AG04450 (cell line): ENCODE measurements around the gene SLC16A5. TPM values are rescaled to one million over a fixed set of nuclear protein-coding genes. Genes with fewer than 3 reads are reported as not detected.

Experiments
- CTCF ChIA-PET: fragments of 300-600, 350-600 bp; formaldehyde crosslinking; extraction: SDS; loops from one replicate; lab custom pipeline; 2022; ENCODE audit warnings: antibody characterized with exemption, inconsistent platforms; lab: Charles Lee
- POLR2A ChIA-PET: fragments of 350-600 bp; formaldehyde crosslinking; extraction: SDS; loops from one replicate; lab custom pipeline; 2021; ENCODE audit warnings: antibody characterized with exemption, inconsistent platforms; lab: Yijun Ruan, JAX
- DNase-seq: peaks from one replicate; pipeline ENCODE4 v3.0.0-alpha.2; 2011; ENCODE audit warnings: low read depth, low spot score
- H3K27ac ChIP-seq: one replicate; pipeline ENCODE4 v1.5.1; 2012; ENCODE audit warnings: low read depth, low read length, control low read depth
- H3K27me3 ChIP-seq: one replicate; pipeline ENCODE4 v1.6.0; 2012; ENCODE audit warnings: low read length; ENCODE audit not compliant: control insufficient read depth, insufficient read depth
- H3K4me3 ChIP-seq: 2 replicates; pipeline ENCODE4 v1.5.1; 2011; ENCODE audit warnings: mild to moderate bottlenecking, low read depth, low read length, control low read depth
- H3K9me3 ChIP-seq: 2 replicates; pipeline ENCODE4 v1.5.1; 2012; ENCODE audit warnings: low read length; ENCODE audit not compliant: control insufficient read depth, insufficient read depth
- polyA plus RNA-seq: library from polyadenylated mRNA; depleted of rRNA; stranded (reverse); fragments of >200 nt; gene quantifications from 2 replicates; pipeline ENCODE4 v1.2.3, GENCODE V29; 2011
- TF ChIP-seq, protein P1 (sequence below): IDR thresholded peaks from 2 replicates; pipeline ENCODE4 v1.5.1; 2011; ENCODE audit warnings: low read depth, low read length, control low read depth, inconsistent platforms

The SLC16A5 gene
- polyA plus RNA-seq, 1 experiment = 2.9 TPM

DNA sequence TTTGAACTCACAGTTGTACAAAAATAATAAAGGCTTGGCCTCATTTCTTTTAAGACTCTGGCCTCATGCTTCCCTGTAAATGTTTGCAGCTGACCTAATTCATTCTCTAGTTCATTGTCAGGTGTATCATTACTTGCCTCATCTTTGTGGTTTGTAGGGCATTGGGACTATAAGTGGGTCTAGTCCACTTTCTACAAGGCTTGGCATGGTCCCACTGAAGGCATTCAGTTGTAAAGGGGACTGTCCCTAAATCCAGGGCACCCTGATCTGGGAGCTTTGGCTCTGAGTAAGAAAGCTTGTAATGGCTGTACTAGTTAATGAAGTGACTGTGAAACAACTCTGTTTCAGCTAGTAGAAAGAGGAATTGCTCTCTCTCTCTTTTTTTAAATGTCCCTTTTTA, 38.0 kb upstream of the SLC16A5 start:
- ChIA-PET POLR2A (no interaction called here), CTCF (interaction anchor here (1.4 to 2.2 kb wide), 4 partner anchors 10 to 88 kb away, joined by 3 to 15 read pairs (median 6); no protein-coding TSS in a partner anchor)
- H3K4me3 ChIP-seq = no peak overlapping the region
- H3K27me3 ChIP-seq = no peaks in the 10 kb centered on the region
- TF ChIP-seq, protein P1, sequence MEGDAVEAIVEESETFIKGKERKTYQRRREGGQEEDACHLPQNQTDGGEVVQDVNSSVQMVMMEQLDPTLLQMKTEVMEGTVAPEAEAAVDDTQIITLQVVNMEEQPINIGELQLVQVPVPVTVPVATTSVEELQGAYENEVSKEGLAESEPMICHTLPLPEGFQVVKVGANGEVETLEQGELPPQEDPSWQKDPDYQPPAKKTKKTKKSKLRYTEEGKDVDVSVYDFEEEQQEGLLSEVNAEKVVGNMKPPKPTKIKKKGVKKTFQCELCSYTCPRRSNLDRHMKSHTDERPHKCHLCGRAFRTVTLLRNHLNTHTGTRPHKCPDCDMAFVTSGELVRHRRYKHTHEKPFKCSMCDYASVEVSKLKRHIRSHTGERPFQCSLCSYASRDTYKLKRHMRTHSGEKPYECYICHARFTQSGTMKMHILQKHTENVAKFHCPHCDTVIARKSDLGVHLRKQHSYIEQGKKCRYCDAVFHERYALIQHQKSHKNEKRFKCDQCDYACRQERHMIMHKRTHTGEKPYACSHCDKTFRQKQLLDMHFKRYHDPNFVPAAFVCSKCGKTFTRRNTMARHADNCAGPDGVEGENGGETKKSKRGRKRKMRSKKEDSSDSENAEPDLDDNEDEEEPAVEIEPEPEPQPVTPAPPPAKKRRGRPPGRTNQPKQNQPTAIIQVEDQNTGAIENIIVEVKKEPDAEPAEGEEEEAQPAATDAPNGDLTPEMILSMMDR = no peak
- H3K9me3 ChIP-seq = no peaks in the 10 kb centered on the region; the same call in 1 of the 2 replicates
- H3K27ac ChIP-seq = no peak overlapping the region
- DNase-seq = no peak

DNA sequence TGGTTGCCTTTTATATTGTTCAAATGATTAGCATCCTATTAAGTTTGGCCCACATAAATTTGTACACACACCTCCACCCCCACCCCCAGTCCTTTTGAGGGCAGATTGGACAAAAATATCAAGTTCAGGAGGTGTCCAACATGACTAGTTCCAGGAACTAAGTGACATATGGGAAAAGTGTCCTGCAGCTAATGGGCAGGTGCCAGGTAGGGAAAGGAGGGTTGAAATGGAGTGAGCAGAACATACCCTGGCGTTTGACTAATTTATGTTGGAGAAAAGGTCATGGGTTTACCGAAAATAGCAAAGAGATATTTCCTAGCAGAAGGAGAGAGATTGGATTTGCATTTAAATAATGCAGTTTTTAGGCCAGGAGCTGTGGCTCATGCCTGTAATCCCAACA, 35.8 kb upstream of the SLC16A5 start:
- Histone ChIP-seq H3K9me3 (no peaks in the 10 kb centered on the region), H3K27me3 (no peaks in the 10 kb centered on the region), H3K27ac (no peak overlapping the region), H3K4me3 (no peak overlapping the region)
- ChIA-PET POLR2A (no interaction called here), CTCF (interaction anchor here (0.6 to 0.7 kb wide), 2 partner anchors 90 to 94 kb away, joined by 3 read pairs; no protein-coding TSS in a partner anchor)
- TF ChIP-seq, protein P1 = no peak
- DNase-seq = no peak

DNA sequence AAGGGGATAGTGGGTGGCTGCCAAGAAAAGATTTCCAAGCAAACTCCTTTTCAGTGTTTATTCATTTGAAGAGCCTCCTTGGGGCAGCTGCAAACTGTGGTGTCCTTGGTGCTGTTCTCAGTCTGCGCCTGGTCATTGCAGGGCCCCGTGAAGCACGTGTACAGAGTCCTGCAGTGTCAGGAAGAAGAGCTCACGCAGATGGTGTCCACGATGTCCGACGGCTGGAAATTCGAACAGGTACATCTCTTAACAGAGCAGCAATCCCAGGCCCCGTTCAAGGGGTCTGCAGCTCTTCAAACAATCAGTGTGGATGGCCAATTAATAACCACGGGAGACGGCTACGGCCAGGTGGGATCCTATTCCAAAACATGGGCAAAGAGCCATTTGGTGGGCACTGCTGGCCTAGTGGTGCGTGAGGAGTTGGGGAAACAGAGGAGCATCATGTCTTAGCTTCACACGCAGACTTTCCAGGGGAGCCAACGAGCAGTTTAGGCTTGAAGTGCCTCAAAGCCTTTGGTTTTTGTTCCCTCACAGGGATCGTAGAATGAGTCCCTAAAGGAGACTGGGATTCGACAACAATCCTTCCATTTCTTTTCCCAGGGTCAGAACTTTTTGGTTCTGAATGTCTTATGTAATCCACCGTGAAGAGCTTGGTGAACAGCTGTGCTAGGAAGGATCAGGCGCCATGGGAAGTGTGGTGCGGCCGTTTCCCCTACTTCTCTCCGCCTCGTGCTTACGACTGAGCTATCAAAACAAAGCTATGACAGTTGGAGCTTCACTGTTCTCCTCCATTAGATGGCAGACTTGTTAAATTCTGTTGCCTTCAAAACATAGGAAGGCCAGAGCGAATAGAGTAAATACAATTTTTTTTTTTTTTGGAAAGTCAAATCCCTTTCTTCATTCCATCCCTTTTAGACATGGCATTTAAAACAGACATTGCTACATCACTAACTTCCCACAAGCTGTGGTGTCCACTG, 28.1 kb upstream of the SLC16A5 start:
- CTCF ChIA-PET = interaction anchor here (0.5 to 4.4 kb wide), 41 partner anchors 10 to 211 kb away, joined by 3 to 61 read pairs (median 5); partner anchors contain the start of genes ARMC7, CDR2L, MIF4GD and NT5C
- peak; percentile 54 for DNase-seq
- TF ChIP-seq, protein P1 = peak; percentile 65
- POLR2A ChIA-PET = interaction anchor here (0.6 to 1.2 kb wide), 8 partner anchors 23 to 161 kb away, joined by 3 to 6 read pairs (median 4); partner anchors contain the start of genes NT5C and SLC16A5
- Histone ChIP-seq H3K9me3 (no peaks in the 10 kb centered on the region), H3K27me3 (no peaks in the 10 kb centered on the region), H3K27ac (no peak overlapping the region), H3K4me3 (no peak overlapping the region)

DNA sequence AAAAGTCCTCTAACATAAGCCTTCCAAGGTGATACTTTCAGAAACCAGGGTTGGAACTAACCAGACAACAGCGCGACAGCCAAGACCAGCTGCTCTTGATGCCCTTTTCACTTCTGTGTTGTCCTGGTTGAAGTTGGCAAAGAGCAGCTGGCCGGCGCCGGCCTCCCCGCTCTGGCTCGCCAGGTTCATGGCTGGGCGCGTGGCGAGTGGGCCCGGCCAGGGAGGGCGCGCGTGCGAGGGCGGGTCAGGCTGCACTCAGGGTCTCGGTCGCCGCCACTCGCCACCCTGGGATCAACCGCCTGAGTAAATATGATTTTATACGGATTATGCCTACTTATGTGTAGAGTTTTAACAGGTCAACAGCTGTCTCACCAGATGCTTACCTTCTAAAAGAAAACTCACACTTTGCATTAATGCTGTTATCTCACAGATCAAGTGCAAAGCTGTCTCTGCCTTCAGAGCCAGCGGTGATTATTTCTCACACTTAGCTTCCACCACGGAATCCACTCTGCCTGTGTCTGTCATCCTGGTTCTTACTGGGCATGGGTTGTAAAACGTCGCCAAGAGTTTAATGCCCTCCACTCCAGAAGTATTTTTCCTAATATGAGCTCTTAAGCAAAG, 27.2 kb upstream of the SLC16A5 start:
- TF ChIP-seq, protein P1 = no peak
- ChIA-PET CTCF (interaction anchor here (0.7 to 4.4 kb wide), 35 partner anchors 9 to 210 kb away, joined by 3 to 61 read pairs (median 5); partner anchors contain the start of genes ARMC7, CDR2L, MIF4GD and NT5C), POLR2A (interaction anchor here (0.7 to 1.2 kb wide), 6 partner anchors 24 to 160 kb away, joined by 3 to 6 read pairs (median 4); partner anchors contain the start of gene SLC16A5)
- H3K27me3 ChIP-seq = no peaks in the 10 kb centered on the region
- no peak overlapping the region for H3K27ac ChIP-seq
- no peak for DNase-seq
- H3K4me3 ChIP-seq = no peak overlapping the region
- H3K9me3 ChIP-seq = no peaks in the 10 kb centered on the region
